MM.1S (cell line): ENCODE results near the gene CIRBP.

ENCODE experiments used
- CTCF ChIP-seq: fragments of 300-600 bp; sonication (generic); IDR thresholded peaks from 2 replicates; pipeline ENCODE4 v1.5.1; 2016; ENCODE audit warnings: antibody characterized with exemption, low read length, mixed read lengths
- EZH2 ChIP-seq: fragments of 300-600 bp; sonication (generic); optimal IDR thresholded peaks from 2 replicates; pipeline ENCODE3; 2017; ENCODE audit warnings: low read depth, mild to moderate bottlenecking, antibody characterized with exemption, low read length, mixed read lengths
- EZH2phosphoT487 ChIP-seq: fragments of 300-600 bp; sonication (generic); IDR thresholded peaks from 2 replicates; pipeline ENCODE4 v1.6.1; 2018; ENCODE audit warnings: antibody characterized with exemption, low read length

GRCh38 chr19:1283917-1284292 is 14.8 kb downstream of the CIRBP start:
- TF ChIP-seq CTCF = no peak
- TF ChIP-seq EZH2 = no peak
- no peak for TF ChIP-seq EZH2phosphoT487
